Skin epidermis (tissue), 12 donors: ENCODE measurements around the gene CSRP1.
"Not testable (repeated sequence)": the region's sequence is repeated elsewhere in the genome, so short reads cannot be mapped to it uniquely, and the experiment has no call there.

Source experiments
- H3K27ac ChIP-seq, 21 experiments: fragments of 200-600 bp; sonication (generic) in 11 of 21; one replicate each; pipeline ENCODE4 v1.5.0; 2020; ENCODE audit warnings: mild to moderate bottlenecking in 3 of 21, inconsistent platforms in 2 of 21, moderate library complexity in 2 of 21
- H3K4me3 ChIP-seq, 7 experiments: fragments of 200-600 bp; sonication (generic) in 2 of 7; one replicate each; pipeline ENCODE4 v1.5.0; 2020; ENCODE audit warnings: inconsistent platforms in 2 of 7, mild to moderate bottlenecking in 2 of 7, moderate library complexity in 1 of 7

The CSRP1 gene

GRCh38 chr1:201501812-201502510 lies 5.0 kb downstream of the CSRP1 start:
- Histone ChIP-seq H3K27ac (peak overlapping the region in 8 of 21 experiments; percentile 52 to 94 (median 70)), H3K4me3 (no peak overlapping the region)

- Histone ChIP-seq H3K4me3 (no peak overlapping the region), H3K27ac (peak overlapping the region in 10 of 21 experiments; percentile 6 to 88 (median 73))
These were observed 5.8 kb downstream of the CSRP1 start for GRCh38 chr1:201501144-201501543.

- Histone ChIP-seq H3K4me3 (no peak overlapping the region), H3K27ac (peak overlapping the region in 15 of 21 experiments; percentile 6 to 88 (median 55))
These were observed 6.2 kb downstream of the CSRP1 start for GRCh38 chr1:201500670-201501120.

GRCh38 chr1:201499795-201500669 lies 6.9 kb downstream of the CSRP1 start:
- peak overlapping the region in 15 of 21 experiments; percentile 6 to 88 (median 55) for H3K27ac ChIP-seq
- H3K4me3 ChIP-seq = no peak overlapping the region

- Histone ChIP-seq H3K27ac (peak overlapping the region in 3 of 21 experiments; percentile 75 to 88 (median 77)), H3K4me3 (no peak overlapping the region)
These were observed 7.7 kb downstream of the CSRP1 start for GRCh38 chr1:201499191-201499590.

GRCh38 chr1:201498621-201499020 lies 8.3 kb downstream of the CSRP1 start:
- Histone ChIP-seq H3K4me3 (no peak overlapping the region), H3K27ac (no peak overlapping the region)

- Histone ChIP-seq H3K27ac (no peak overlapping the region), H3K4me3 (no peak overlapping the region)
These were observed 8.9 kb downstream of the CSRP1 start for GRCh38 chr1:201497935-201498509.

- H3K4me3 ChIP-seq = no peak overlapping the region
- peak overlapping the region in 13 of 21 experiments; percentile 12 to 76 (median 62) for H3K27ac ChIP-seq
These were observed 10.6 kb downstream of the CSRP1 start for GRCh38 chr1:201496296-201496690.

GRCh38 chr1:201495551-201496295 lies 11.2 kb downstream of the CSRP1 start:
- Histone ChIP-seq H3K27ac (peak overlapping the region in 14 of 21 experiments; percentile 12 to 76 (median 62)), H3K4me3 (no peak overlapping the region)

GRCh38 chr1:201493757-201494617 lies 12.9 kb downstream of the CSRP1 start:
- H3K4me3 ChIP-seq = no peak overlapping the region
- H3K27ac ChIP-seq = peak overlapping the region in 5 of 21 experiments; percentile 27 to 76 (median 39)

GRCh38 chr1:201493026-201493656 lies 13.8 kb downstream of the CSRP1 start:
- H3K4me3 ChIP-seq = not testable (repeated sequence)
- peak overlapping the region in 5 of 21 experiments; percentile 20 to 39 (median 27) for H3K27ac ChIP-seq

GRCh38 chr1:201491896-201492511 lies 14.9 kb downstream of the CSRP1 start:
- Histone ChIP-seq H3K27ac (peak overlapping the region in 8 of 21 experiments; percentile 15 to 60 (median 28)), H3K4me3 (no peak overlapping the region)

GRCh38 chr1:201490708-201491131 lies 16.2 kb downstream of the CSRP1 start:
- Histone ChIP-seq H3K27ac (peak overlapping the region in 2 of 21 experiments; percentile 2 to 22), H3K4me3 (no peak overlapping the region)

- Histone ChIP-seq H3K27ac (peak overlapping the region in 9 of 21 experiments; percentile 1 to 60 (median 19)), H3K4me3 (no peak overlapping the region)
These were observed 17.2 kb downstream of the CSRP1 start for GRCh38 chr1:201489643-201490261.

- peak overlapping the region in 9 of 21 experiments; percentile 1 to 60 (median 19) for H3K27ac ChIP-seq
These were observed 17.9 kb downstream of the CSRP1 start for GRCh38 chr1:201488830-201489589.

GRCh38 chr1:201487742-201488141 lies 19.2 kb downstream of the CSRP1 start:
- no peak overlapping the region for H3K4me3 ChIP-seq
- H3K27ac ChIP-seq = no peak overlapping the region

More at GRCh38 chr1:201488830-201489589, 17.9 kb downstream of the CSRP1 start:
- H3K4me3 ChIP-seq = no peak overlapping the region
